Measurements from ENCODE around the gene KIF1A.
"Not testable (repeated sequence)": the region's sequence is repeated elsewhere in the genome, so short reads cannot be mapped to it uniquely, and the experiment has no call there.

KIF1A gene

DNA sequence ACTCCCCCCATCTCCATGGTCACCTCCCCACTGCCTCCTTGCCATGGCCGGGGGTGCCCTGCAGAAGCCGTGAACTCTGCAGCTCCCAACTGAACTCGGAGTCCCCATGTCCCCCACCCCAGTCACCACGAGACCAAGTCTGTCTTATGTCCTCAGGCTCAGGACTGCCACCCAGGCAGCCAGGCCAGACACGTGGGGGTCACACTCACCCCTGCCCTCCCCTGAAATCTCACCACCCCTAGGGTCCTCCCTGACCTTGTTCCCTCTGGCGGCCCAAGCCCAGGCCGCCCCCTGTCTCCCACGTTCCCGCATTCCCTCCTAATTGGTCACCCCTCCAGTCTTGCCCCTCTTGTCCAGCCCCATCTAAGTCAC lies 117.4 kb downstream of the KIF1A start:
- no peak for DNase-seq (ENCODE audit: low read depth)

DNA sequence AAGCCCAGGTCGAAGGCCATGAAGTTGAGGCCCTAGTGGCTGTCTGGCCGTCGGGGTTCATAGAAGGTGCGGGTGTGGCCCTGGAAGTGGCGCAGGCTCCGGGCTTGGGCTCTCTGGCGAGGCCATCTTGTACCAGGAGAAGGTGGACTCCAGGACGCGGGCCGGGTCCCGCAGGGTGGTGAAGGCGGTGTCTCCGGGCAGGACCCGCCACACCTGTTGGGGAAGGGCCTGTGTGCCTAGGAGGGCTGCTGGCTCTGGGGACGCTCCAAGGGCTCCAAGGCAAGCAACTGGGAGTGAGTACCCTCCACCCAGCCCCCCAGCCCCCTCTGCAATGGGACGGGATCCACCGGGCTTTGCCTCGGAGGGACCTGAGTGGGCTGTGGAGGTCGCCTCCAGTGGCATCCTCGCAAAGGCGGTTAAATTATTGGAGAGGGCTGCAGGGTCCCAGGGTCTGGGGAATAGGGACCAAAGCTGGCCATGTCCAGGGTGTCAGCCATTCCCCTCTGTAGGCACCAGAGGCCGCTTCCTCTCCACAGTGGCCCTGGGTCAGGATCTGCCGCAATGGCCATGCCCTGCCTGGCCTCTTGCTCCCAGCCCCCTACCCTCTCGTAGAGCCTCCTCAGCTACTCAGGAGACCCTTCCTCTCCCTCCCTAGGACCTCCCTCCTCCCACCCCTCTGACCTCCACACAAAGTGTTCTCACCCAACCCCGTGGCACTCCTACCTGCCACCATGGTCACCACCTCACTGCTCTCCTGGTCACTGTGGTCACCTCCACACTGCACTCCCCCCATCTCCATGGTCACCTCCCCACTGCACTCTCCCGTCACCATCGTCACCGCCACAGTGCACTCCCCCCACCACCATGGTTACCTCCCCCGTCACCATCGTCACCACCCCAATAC lies 118.0 kb downstream of the KIF1A start:
- DNase-seq (ENCODE audit: low read depth) = no peak

DNA sequence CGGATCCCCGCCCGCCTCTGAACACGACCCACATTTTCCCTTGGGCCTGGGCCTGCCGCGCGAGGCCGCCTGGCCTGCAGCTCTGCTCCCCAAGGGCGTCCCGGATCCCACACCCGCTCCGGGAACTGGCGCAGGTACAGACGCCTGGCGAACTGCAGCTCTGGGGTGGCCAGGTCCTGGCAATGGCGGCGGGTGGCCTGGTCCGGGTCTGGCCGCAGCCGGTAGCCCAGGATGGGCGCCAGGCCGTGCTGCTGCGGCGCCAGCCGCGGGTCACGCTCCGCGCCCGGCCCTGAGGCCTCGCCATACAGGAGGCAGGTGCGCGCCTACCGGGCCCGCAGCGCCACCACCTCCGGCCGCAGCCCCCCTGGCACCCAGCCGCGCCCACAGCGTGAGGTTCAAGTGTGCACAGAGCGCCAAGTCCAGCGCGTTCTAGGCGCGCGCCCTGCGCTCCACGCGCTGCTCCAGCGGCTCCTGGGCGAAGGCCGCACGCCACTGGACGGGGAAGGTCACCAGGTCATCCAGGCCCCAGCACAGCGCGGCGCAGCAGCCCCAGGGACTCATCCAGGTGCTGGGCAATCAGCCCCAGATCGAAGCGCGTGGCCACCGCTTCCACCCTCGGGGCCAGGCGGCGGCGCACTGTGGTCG lies 118.8 kb downstream of the KIF1A start:
- DNase-seq (ENCODE audit: low read depth) = no peak

DNA sequence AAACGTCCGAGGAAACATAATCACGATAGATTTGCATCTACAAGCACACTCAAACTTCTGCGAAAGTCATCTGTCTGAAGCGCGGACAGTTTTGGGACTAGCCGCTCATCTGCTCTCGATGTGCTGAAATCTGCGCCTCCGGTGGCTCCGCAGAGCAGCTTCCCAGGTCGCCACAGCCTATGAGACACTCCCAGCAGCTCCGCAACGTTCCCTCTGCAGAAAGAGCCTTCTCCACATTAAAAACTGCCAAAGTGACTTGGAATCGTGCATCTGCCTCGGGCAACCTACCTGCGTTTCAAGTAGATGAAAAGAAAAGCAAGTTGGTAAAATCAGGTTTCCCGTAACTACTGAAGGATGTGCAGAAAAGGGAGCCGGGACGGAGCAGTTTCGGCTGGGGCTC lies 119.4 kb downstream of the KIF1A start:
- DNase-seq (ENCODE audit: low read depth) = not testable (repeated sequence)

DNA sequence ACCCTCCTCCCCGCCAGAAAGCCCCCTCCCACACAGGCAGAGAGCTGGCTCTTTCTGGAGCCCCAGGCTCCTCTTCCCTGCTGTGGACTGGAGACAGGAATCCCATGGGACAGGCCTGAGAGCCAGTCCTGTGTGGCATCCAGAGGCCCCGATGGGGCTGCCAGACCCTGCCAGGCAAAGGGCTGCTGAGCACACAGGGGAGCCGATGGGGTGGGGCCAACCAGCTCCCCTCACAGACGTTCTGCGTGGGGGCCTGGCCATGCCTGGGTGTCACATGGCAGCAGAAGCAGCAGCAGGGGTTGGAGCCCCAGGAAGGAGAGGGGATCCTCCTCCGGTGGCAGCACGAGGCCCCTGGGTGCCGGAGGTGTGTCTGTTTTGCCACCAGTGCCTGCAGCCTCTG lies 120.2 kb downstream of the KIF1A start:
- DNase-seq (ENCODE audit: low read depth) = not testable (repeated sequence)

DNA sequence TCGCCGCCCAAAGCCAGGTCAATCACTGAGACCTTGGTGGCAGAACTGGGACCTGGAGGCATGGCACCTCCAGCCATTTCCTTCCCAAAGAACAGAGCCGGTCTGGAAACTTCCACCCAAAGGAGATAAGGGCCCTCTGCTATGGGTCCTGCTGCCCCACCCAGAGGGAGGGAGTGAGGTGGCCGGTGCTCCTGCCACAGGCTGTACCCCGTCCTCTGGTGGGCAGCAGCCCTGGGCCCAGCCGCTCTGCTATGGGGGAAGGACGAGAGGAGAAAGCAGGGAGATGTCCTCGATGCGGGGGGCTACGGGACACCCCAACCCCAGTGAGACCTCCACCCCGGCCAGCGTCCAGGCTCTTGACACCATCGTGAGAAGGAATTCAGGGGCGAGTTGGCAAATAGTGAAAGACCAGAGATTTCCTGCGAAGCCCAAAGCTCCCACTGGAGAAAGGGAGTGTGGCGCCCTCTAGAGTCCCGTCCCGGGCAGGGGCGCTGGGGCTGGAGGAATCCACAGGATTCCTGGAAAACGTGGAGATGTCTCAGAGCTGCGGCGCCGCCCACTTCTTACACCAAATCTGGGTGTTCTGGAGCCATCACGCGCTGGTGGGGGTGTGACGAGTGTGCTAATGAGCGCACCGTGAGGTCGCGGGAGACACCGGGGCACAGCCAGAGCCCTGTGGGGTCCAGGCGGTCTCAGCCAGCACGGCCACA lies 121.0 kb downstream of the KIF1A start:
- not testable (repeated sequence) for DNase-seq (ENCODE audit: low read depth)

DNA sequence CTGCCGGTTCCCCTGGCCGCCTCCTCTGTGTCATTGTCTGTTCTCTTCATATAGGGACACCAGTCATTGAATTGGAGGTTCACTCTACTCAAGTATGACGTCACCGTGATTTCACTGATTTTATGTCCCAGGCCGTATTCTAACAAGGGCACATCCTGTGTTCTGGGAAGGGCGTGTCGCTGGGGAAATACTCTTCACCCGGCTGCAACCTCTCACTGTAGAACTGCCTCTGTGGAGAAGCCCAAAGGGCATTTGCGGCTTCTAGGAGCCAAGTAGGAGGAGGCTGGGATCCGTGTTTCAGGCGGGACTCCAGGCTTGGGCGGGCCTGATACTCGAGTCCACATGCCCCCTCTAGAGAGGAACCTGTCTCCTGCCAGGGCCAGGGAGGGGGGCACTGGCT lies 123.5 kb downstream of the KIF1A start:
- DNase-seq (ENCODE audit: low read depth) = not testable (repeated sequence)

DNA sequence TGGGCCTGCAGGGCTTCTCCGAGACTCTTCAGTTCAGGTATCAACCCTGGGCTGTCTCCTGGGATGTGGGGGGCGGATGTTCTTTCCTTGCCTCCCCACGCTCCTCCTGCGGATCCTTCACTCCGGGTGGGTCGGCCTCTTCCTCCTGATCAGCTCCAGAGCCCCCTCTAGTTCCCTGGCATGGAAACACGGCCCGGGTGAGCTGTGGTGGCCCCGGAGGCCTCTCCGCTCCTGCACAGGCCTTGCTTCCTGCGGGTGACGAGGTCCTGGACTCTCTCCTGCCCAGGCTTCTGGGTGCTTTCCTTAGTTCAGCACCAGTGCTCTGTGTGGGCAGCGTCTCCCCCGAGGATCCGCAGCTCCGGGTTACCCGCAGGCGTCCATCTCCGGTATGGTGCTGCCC lies 124.4 kb downstream of the KIF1A start:
- DNase-seq (ENCODE audit: low read depth) = not testable (repeated sequence)

DNA sequence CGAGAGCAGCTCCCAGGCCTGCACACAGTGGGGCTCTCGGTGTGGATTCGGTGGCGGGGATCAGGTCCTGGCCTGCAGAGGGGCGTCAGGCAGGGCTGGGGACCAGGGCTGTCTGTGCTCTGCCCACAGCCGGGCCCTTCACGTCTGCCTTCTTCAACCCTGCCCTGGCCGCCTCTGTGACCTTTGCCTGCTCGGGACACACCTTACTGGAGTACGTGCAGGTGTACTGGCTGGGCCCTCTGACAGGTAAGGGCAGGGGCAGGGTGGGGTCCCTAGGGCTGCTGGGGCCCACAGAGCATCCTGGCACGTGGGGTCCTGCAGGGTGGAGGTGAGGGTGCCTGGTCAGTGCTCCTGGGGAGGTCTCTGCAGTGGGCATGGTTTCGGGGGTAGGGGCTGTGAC lies 125.7 kb downstream of the KIF1A start:
- not testable (repeated sequence) for DNase-seq (ENCODE audit: low read depth)

DNA sequence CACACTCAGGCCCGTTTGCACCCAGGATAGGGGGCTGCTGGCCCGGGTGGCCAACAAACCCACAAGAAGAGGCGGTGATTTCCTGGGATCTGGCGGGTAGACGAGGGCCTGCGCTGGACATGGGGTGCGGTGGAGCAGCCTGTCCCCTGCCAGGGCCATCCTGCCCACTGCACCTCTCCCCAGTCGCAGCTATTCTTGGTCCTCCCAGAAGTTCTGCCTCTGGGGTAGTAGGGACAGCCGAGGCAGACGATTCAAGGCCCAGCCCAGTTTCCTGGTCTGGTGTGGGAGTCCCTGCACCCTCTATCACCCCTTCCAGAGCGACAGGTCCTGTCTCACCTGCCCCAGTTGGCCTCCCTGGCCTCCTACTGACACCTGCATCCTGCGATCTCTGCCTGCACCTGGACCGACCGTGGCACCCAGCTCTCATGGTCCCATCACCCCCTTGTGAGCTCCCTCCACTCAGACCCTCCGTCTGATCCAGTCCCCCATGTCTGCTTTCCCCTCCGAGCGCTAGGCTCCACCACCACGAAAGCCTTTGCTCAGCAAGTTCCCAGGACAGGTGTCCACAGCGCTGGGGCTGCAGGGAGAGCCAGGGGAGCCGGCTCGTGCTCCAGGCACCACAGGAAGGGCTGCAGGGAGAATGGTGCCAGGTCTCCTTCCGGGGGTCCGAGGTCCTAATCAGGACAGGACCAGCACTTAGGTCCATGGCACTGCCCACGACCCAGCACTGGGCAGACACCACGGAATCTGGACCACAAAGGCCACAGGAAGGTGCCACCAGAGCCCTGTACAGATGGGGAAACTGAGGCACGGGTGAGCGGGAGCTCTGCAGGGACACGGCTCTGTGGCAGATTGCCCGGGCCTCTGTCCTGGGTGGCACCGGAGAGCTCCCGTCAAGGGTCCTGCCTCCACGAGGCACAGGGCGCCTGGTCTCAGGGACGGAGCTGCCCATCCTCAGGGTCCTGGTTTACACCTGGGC lies 127.1 kb downstream of the KIF1A start:
- DNase-seq (ENCODE audit: low read depth) = not testable (repeated sequence)

DNA sequence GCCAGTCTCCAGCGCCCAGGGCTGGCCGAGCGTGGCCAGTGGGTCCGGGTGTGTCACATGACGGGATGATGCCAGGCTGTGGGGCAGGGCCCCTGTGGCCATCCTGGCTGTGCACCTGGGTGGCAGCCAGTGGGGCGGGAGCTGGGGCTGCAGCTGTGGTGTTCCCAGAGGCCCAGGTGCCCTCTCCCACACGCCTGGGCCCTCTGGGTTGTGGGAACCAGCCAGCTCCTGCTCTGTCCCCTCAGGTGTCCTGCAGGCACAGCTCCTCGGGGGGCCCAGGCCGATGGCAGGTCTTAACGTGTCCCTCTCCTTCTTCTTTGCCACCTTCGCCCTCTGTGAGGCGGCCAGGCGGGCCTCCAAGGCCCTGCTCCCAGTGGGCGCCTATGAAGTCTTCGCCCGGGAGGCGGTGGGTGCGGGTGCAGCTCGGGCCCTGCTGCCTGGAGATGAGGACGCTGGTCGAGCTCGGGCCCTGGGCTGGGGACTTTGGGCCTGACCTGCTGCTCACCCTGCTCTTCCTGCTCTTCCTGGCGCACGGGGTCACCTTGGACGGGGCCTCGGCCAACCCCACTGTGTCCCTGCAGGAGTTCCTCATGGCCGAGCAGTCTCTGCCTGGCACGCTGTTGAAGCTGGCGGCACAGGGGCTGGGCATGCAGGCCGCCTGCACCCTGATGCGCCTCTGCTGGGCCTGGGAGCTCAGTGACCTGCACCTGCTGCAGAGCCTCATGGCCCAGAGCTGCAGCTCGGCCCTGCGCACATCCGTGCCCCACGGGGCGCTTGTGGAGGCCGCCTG lies 128.2 kb downstream of the KIF1A start, which contains the start of gene AQP12A:
TSS of gene AQP12A (plus strand) at position 236 of the 790 bp plus-strand sequence. CDS start at position 284, 48 bp downstream.
- DNase-seq (ENCODE audit: low read depth) = not testable (repeated sequence)

DNA sequence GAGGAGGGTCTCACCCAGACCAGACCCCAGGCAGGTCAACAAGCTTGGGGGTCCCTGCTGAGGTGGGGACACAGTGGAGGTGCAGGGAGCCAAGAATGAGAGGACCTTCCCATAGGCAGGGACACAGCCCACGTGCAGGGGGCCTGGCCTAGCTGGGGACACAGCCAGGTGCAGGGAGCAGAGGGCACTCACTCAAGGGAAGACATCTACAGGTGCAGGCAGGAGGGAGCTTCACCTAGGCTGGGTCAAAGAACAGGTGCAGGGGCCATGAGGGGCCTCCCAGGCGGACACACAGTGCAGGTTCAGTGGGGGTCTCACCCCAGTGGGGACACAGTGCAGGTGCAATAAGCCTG lies 129.0 kb downstream of the KIF1A start:
- not testable (repeated sequence) for DNase-seq (ENCODE audit: low read depth)

DNA sequence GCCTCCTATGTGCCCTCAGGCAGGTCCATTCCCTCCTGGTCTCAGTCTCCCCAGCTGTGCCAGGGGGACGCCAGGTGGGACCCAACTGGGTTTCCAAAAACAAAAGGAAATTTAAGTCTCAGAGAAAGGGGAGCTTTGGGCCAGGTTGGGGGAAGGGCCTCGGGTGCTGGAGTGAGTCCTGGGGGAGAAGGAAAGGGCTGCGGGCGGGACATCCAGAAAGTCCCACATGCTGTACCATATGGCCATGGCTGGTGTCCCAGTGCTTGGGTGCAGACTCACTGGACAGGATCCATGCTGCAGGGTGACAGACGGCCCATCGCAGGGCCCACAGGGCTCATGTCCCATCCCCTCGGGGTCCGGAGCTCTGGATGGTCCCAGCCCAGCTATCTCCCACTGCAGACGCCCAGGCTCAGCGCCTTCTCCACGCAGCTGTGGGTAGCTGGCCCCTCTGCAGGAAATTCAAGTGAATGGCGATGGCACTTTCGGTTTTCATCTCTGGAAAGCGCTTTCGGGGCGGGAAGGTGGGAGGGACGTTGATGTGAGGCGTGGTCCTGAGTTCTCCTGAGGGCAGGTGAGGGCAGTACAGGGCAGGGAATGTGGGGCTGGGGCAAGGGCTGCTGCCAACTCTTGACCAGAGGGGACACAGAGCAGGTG lies 129.5 kb downstream of the KIF1A start:
- DNase-seq (ENCODE audit: low read depth) = not testable (repeated sequence)

DNA sequence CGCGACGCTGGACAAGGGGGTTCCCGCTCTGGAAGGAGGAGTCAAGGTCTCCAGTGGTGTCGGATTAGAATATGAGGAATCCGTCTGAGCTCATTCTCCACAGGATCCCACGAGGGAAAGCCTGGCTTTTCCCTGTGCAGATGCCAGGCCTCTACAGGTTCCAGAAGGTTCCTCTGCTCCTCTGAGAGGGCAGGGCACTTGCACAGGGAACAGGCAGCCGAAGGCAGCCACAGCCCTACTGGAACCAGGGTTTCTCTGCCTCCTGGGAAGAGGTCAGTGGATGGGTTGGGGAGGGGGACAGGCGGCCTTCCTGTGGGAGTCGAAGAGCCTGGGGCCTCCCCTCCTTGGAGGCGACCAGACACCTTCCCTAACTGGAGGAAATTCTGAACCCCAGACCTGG lies 130.0 kb downstream of the KIF1A start:
- DNase-seq (ENCODE audit: low read depth) = no peak

DNA sequence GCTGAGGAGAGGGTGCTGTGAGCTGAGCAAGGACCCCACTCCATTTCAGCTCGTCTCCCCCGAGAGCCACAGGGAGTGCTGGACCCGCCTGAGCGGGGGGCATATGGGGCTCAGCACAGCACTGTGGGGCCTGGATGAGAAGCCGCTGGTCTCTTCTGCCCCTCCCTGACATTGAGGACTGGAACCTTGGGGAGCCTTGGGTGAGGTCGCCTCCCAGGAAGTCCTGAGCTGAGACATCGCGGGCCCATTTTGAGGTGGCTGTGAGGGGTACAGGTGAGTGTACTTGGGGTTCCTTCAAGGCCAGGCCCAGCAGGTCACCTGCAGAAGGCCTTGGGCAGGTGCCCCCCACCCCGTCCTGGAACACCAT lies 131.5 kb downstream of the KIF1A start:
- no peak for DNase-seq (ENCODE audit: low read depth)

DNA sequence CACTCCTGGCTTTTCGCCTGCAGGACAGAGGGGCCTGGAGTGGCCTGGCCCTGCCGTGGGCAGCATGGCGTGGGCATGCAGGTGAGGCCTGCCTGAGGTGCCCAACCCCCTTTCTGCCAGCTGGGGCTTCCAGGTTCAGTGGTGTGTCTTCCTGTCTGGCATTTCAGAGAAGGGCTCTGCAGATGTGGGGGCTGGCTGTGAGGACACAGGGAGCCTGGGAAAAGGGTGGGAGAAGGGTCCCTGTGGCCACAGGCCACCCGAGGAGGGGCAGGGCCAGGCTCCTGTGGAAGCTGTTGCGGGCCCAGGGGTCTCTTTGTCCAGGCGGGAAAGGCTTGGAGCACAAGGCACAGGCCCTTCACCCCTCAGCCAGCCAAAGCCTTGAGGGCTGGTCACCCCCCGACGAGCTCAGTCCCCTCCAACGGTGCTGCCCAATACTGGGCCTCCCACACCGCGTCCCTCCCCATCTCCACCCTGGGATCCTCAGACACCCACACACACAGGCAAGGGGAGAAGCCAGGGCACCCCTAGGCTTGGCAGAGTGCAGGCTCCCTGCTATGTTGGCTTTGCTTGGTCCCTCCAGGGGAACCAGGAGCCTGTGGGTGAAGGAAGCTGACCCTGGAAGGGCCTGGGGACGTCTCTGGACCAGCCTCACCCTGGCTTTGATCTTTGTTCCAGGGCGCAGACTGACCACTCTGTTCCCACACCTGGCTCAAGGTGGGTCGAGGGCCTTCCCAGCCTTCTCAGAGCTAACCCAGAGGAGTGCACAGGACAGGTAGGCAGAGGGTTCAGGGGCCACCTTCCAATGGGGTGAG lies 132.1 kb downstream of the KIF1A start:
- DNase-seq (ENCODE audit: low read depth) = no peak

DNA sequence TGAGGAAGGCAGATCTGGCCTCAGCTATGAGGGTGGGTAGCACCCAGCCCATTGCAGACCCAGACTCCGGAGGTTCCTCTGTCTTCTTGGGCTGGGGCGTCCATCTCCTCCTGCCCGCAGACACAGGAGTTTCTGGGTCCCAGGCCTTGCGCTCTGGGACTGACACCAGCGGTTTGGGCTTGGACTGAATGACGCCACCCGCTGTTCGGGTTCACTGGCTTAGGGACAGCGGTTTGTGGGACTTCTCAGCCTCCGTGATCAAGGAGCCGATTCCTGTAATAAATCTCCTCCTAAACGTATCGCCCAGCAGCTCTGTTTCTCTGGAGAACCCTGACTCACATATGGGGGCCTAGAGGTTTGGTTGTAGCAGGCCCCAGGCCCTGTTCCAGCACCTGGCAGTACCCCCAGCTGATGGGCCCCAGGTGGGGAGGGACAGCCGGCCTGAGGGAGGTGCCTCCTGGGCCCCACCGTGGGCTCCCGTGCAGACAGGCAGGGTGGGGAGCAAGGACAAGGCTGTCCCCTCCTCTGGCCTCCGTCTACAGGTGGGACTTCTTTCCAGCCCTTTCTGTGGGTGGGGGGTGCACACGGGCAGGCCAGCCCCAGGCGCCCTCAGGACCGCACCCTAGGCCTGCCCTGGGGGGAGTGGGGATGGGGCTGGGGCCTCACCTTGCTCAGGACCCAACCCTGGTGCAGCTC lies 132.8 kb downstream of the KIF1A start:
- DNase-seq (ENCODE audit: low read depth) = no peak

DNA sequence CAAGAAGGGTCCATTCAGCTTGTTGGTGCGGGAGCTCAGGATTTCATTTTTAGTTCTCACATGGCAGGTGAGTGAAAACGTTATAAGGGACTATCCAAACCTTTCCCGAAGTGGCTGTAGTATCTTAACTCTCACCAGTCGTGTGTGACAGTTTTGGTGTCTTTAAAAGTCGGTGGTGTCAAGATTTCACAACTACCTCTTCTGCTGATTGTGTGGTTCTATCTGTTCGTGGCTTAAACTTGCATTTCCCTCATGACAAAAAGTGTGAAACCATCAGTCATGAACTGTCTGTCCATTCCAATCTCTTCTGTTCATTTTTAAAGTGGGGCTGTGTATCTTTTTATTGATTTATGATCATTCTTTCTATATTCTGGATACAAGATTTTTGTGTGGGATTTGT lies 133.6 kb downstream of the KIF1A start:
- no peak for DNase-seq (ENCODE audit: low read depth)

All from CMK (cell line).